Testis (tissue), 3 donors: ENCODE results near the gene ITPR2. TPM values are rescaled to one million over a fixed set of nuclear protein-coding genes. Genes with fewer than 3 reads are reported as not detected.

Source experiments
- DNase-seq: peaks from one replicate; pipeline ENCODE4 v3.0.0-alpha.2; 2019
- H3K27ac ChIP-seq, 2 donors: fragments of 200-600 bp; sonication (generic); one replicate each; pipeline ENCODE4 v1.5.1; 2019
- H3K27me3 ChIP-seq: fragments of 200-600 bp; sonication (generic); one replicate; pipeline ENCODE4 v1.5.1; 2019
- H3K36me3 ChIP-seq: fragments of 200-600 bp; sonication (generic); one replicate; pipeline ENCODE4 v1.5.1; 2017; ENCODE audit warnings: low read depth; ENCODE audit errors: missing control alignments
- H3K4me1 ChIP-seq: fragments of 200-600 bp; sonication (generic); one replicate; pipeline ENCODE4 v1.5.1; 2019
- H3K4me3 ChIP-seq, 2 donors: fragments of 200-600 bp; sonication (generic); one replicate each; pipeline ENCODE4 v1.5.1; 2017 to 2019
- H3K9me3 ChIP-seq: fragments of 200-600 bp; sonication (generic); one replicate; pipeline ENCODE4 v1.5.1; 2017
- CTCF ChIP-seq, 3 experiments: fragments of 450-650 bp in 2 of 3; fragments of 200-600 bp in 1 of 3; sonication (generic) in 1 of 3; IDR thresholded peaks; one replicate each; pipeline ENCODE4 v1.5.1; 2016 to 2019; ENCODE audit warnings: antibody characterized with exemption in 3 of 3, mild to moderate bottlenecking in 2 of 3, moderate library complexity in 1 of 3
- POLR2A ChIP-seq: fragments of 450-650 bp; IDR thresholded peaks from one replicate; pipeline ENCODE4 v1.6.1; 2017; ENCODE audit warnings: antibody characterized with exemption, mild to moderate bottlenecking, moderate library complexity
- WGBS, 2 donors: methylation state at CpG; one replicate each; pipeline ENCODE4 v1.1.5; 2018; 5-methylcytosine and 5-hydroxymethylcytosine counted together
- intact Hi-C: fragments of 100-400 bp; cut with DNase I; formaldehyde crosslinking; loops from one replicate; pipeline ENCODE4 v1.15.1; 2023; ENCODE audit warnings: low total_unique reads
- polyA plus RNA-seq: library from polyadenylated mRNA; stranded (reverse); fragments of 350-450 nt; fragmentation: Illumina TruSeq; extraction: RNeasy Lipid Tissue Mini Kit (QIAGEN cat#74804); gene quantifications from one replicate; pipeline ENCODE4 v1.2.3, GENCODE V29; 2014; ENCODE audit warnings: low read depth, low replicate concordance; ENCODE audit not compliant: insufficient read depth
- total RNA-seq, 2 donors: library from RNA; depleted of rRNA; stranded (reverse); fragments of >200 nt; gene quantifications; one replicate each; pipeline ENCODE4 v1.2.3, GENCODE V29; 2016

Gene ITPR2
- total and polyA plus RNA-seq, 3 donors from 2014 or later, result 4.9 to 60.6 (median 56.9) TPM

- Histone ChIP-seq H3K9me3 (no peaks in the 10 kb centered on the region), H3K36me3 (no peaks in the 10 kb centered on the region), H3K27me3 (no peaks in the 10 kb centered on the region), H3K27ac (no peak overlapping the region), H3K4me1 (no peaks in the 10 kb centered on the region), H3K4me3 (no peak overlapping the region)
- 93 to 96% methylated on average over 1 of the region's 1 CpG for WGBS, 2 donors
- no peak for TF ChIP-seq POLR2A
- TF ChIP-seq CTCF (IDR thresholded peaks at IDR 0.05), result no peak
- no peak for DNase-seq
- intact Hi-C loops, result no loop called here
These were observed 39.6 kb upstream of the ITPR2 start for GRCh38 chr12:26872625-26873024.

GRCh38 chr12:26871985-26872384, 39.0 kb upstream of the ITPR2 start:
- no peaks in the 10 kb centered on the region for H3K9me3 ChIP-seq
- H3K36me3 ChIP-seq, result no peaks in the 10 kb centered on the region
- 65 to 74% methylated on average over 2 of the region's 2 CpGs for WGBS, 2 donors
- no peaks in the 10 kb centered on the region for H3K4me1 ChIP-seq
- no peaks in the 10 kb centered on the region for H3K27me3 ChIP-seq
- no peak for TF ChIP-seq POLR2A
- TF ChIP-seq CTCF (IDR thresholded peaks at IDR 0.05), result no peak
- intact Hi-C loops, result no loop called here
- DNase-seq, result no peak
- no peak overlapping the region for H3K4me3 ChIP-seq
- no peak overlapping the region for H3K27ac ChIP-seq

- Histone ChIP-seq H3K9me3 (no peaks in the 10 kb centered on the region), H3K27me3 (no peaks in the 10 kb centered on the region), H3K27ac (no peak overlapping the region), H3K36me3 (no peaks in the 10 kb centered on the region), H3K4me3 (no peak overlapping the region), H3K4me1 (no peaks in the 10 kb centered on the region)
- intact Hi-C loops, result no loop called here
- WGBS, 2 donors, result 51 to 55% methylated on average over 11 of the region's 11 CpGs
- DNase-seq, result no peak
- TF ChIP-seq POLR2A (no peak), CTCF (IDR thresholded peaks at IDR 0.05) (no peak)
These were observed 37.8 kb upstream of the ITPR2 start for GRCh38 chr12:26870491-26871419.

- H3K4me3 ChIP-seq, result no peak overlapping the region
- no peaks in the 10 kb centered on the region for H3K36me3 ChIP-seq
- no peaks in the 10 kb centered on the region for H3K4me1 ChIP-seq
- intact Hi-C loops, result no loop called here
- H3K9me3 ChIP-seq, result no peaks in the 10 kb centered on the region
- no peak overlapping the region for H3K27ac ChIP-seq
- TF ChIP-seq CTCF (IDR thresholded peaks at IDR 0.05), result no peak
- no peak for TF ChIP-seq POLR2A
- 79 to 86% methylated on average over 3 to 6 of the region's 6 CpGs for WGBS, 2 donors
- no peak for DNase-seq
- no peaks in the 10 kb centered on the region for H3K27me3 ChIP-seq
These were observed 37.0 kb upstream of the ITPR2 start for GRCh38 chr12:26869908-26870459.
